Astrocyte (in vitro differentiated cells and primary cell): Measurements from ENCODE around the gene POLR1D.

Experiments used
- EZH2 ChIP-seq: IDR thresholded peaks from 2 replicates; pipeline ENCODE4 v1.6.1; 2012; ENCODE audit warnings: mild to moderate bottlenecking, low read length, inconsistent platforms; ENCODE audit not compliant: insufficient read depth
- TF ChIP-seq, protein P1 (sequence below): IDR thresholded peaks from 2 replicates; pipeline ENCODE4 v1.5.1; 2011; ENCODE audit warnings: low read depth, mild to moderate bottlenecking, inconsistent platforms, low read length, moderate library complexity; ENCODE audit not compliant: insufficient read depth

DNA sequence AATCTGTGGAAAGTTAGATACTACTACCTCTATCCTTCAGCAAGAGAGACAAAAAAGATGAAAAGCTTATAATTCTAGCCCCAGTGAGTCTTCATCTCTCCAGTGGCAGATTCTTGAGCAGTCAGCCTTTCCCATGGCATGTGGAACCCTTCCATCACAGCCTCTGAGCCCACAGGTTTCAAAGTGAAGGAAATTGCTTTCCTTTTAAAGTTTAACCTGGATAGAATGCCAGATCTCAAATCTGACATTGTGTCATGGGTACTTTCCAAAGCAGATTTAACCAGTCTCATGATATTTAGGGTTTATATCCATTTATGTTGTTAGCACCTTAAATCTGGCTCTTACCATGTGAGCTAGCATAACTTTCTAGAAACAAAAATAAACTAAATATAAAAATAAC, 39.3 kb downstream of the POLR1D start:
- TF ChIP-seq, protein P1, sequence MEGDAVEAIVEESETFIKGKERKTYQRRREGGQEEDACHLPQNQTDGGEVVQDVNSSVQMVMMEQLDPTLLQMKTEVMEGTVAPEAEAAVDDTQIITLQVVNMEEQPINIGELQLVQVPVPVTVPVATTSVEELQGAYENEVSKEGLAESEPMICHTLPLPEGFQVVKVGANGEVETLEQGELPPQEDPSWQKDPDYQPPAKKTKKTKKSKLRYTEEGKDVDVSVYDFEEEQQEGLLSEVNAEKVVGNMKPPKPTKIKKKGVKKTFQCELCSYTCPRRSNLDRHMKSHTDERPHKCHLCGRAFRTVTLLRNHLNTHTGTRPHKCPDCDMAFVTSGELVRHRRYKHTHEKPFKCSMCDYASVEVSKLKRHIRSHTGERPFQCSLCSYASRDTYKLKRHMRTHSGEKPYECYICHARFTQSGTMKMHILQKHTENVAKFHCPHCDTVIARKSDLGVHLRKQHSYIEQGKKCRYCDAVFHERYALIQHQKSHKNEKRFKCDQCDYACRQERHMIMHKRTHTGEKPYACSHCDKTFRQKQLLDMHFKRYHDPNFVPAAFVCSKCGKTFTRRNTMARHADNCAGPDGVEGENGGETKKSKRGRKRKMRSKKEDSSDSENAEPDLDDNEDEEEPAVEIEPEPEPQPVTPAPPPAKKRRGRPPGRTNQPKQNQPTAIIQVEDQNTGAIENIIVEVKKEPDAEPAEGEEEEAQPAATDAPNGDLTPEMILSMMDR: no peak
- TF ChIP-seq EZH2: no peak
